ENCODE measurements around the gene LEMD2. TPM values are rescaled to one million over a fixed set of nuclear protein-coding genes. Genes with fewer than 3 reads are reported as not detected.

LEMD2 gene
- total RNA-seq, 1 experiment from 2014 or later: 62.9 TPM

- Mint-ChIP-seq H3K27me3 (ENCODE audit: low read depth) (peaks cover 14% of the 10 kb centered on the region), H3K4me1 (peaks cover 62% of the 10 kb centered on the region), H3K4me3 (no peak overlapping the region), H3K9me3 (no peaks in the 10 kb centered on the region), H3K27ac (no peak overlapping the region), H3K36me3 (no peaks in the 10 kb centered on the region)
- ChIA-PET CTCF (interaction anchor here (0.7 to 1.8 kb wide), 4 partner anchors 10 to 150 kb away, joined by 3 to 4 read pairs (median 3); no protein-coding TSS in a partner anchor), POLR2A (no interaction called here)
- ATAC-seq: no peak
- no peak for DNase-seq (ENCODE audit: low spot score)
- TF ChIP-seq NR1H2 (CRISPR knock-in tag; IDR thresholded peaks at IDR 0.05) (no peak), CREM (CRISPR knock-in tag; IDR thresholded peaks at IDR 0.05) (no peak), SOX15 (CRISPR knock-in tag; IDR thresholded peaks at IDR 0.05) (no peak)
Observed at GRCh38 chr6:33808641-33809180, 19.8 kb upstream of the LEMD2 start.

GRCh38 chr6:33807606-33808005 lies 18.7 kb upstream of the LEMD2 start:
- H3K4me3 Mint-ChIP-seq: no peak overlapping the region
- ChIA-PET CTCF (interaction anchor here (0.7 to 2.1 kb wide), 2 partner anchors 36 to 248 kb away, joined by 3 to 7 read pairs; no protein-coding TSS in a partner anchor), POLR2A (no interaction called here)
- DNase-seq (ENCODE audit: low spot score): no peak
- H3K27me3 Mint-ChIP-seq (ENCODE audit: low read depth): peaks cover 16% of the 10 kb centered on the region
- TF ChIP-seq, protein P1, sequence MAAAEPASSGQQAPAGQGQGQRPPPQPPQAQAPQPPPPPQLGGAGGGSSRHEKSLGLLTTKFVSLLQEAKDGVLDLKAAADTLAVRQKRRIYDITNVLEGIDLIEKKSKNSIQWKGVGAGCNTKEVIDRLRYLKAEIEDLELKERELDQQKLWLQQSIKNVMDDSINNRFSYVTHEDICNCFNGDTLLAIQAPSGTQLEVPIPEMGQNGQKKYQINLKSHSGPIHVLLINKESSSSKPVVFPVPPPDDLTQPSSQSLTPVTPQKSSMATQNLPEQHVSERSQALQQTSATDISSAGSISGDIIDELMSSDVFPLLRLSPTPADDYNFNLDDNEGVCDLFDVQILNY (CRISPR knock-in tag; IDR thresholded peaks at IDR 0.05): no peak
- TF ChIP-seq JUN (CRISPR knock-in tag; IDR thresholded peaks at IDR 0.05) (no peak), ZNF263 (CRISPR knock-in tag; IDR thresholded peaks at IDR 0.05; ENCODE audit: low read depth) (no peak)
- no peaks in the 10 kb centered on the region for H3K9me3 Mint-ChIP-seq
- no peak for ATAC-seq
- H3K36me3 Mint-ChIP-seq: no peaks in the 10 kb centered on the region
- no peak overlapping the region for H3K27ac Mint-ChIP-seq
- peaks cover 58% of the 10 kb centered on the region for H3K4me1 Mint-ChIP-seq

- Mint-ChIP-seq H3K27me3 (ENCODE audit: low read depth) (peaks cover 19% of the 10 kb centered on the region), H3K4me3 (no peak overlapping the region), H3K36me3 (no peaks in the 10 kb centered on the region), H3K27ac (no peak overlapping the region), H3K9me3 (no peaks in the 10 kb centered on the region), H3K4me1 (peaks cover 54% of the 10 kb centered on the region)
- ChIA-PET CTCF (interaction anchor here (2.1 kb wide), 1 partner anchor 35 kb away, joined by 7 read pairs; no protein-coding TSS in a partner anchor), POLR2A (no interaction called here)
- no peak for DNase-seq (ENCODE audit: low spot score)
- ATAC-seq: no peak
- TF ChIP-seq, protein P2, sequence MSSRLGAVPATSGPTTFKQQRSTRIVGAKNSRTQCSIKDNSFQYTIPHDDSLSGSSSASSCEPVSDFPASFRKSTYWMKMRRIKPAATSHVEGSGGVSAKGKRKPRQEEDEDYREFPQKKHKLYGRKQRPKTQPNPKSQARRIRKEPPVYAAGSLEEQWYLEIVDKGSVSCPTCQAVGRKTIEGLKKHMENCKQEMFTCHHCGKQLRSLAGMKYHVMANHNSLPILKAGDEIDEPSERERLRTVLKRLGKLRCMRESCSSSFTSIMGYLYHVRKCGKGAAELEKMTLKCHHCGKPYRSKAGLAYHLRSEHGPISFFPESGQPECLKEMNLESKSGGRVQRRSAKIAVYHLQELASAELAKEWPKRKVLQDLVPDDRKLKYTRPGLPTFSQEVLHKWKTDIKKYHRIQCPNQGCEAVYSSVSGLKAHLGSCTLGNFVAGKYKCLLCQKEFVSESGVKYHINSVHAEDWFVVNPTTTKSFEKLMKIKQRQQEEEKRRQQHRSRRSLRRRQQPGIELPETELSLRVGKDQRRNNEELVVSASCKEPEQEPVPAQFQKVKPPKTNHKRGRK (CRISPR knock-in tag; IDR thresholded peaks at IDR 0.05; ENCODE audit: borderline replicate concordance): no peak
- TF ChIP-seq ZNF232 (CRISPR knock-in tag; IDR thresholded peaks at IDR 0.05) (no peak), ERG (CRISPR knock-in tag; IDR thresholded peaks at IDR 0.05) (no peak), ATF3 (CRISPR knock-in tag; conservative IDR thresholded peaks at IDR 0.05) (no peak), HMGXB4 (CRISPR knock-in tag; IDR thresholded peaks at IDR 0.05) (no peak), CTCF (IDR thresholded peaks at IDR 0.05) (no peak)
Observed at GRCh38 chr6:33806841-33807240, 17.9 kb upstream of the LEMD2 start.

Data from WTC11 (cell line).